Suppressor macrophage treated with lipopolysaccharide for 1 hour (primary cell): ENCODE measurements around the gene TUBGCP6.
A peak's percentile ranks its signal among the peaks of the same experiment; 100 is the strongest.

ENCODE experiments used
- DNase-seq, 3 donors: peaks; one replicate each; pipeline ENCODE4 v3.0.0-alpha.2; 2020 to 2022

The TUBGCP6 gene

DNA sequence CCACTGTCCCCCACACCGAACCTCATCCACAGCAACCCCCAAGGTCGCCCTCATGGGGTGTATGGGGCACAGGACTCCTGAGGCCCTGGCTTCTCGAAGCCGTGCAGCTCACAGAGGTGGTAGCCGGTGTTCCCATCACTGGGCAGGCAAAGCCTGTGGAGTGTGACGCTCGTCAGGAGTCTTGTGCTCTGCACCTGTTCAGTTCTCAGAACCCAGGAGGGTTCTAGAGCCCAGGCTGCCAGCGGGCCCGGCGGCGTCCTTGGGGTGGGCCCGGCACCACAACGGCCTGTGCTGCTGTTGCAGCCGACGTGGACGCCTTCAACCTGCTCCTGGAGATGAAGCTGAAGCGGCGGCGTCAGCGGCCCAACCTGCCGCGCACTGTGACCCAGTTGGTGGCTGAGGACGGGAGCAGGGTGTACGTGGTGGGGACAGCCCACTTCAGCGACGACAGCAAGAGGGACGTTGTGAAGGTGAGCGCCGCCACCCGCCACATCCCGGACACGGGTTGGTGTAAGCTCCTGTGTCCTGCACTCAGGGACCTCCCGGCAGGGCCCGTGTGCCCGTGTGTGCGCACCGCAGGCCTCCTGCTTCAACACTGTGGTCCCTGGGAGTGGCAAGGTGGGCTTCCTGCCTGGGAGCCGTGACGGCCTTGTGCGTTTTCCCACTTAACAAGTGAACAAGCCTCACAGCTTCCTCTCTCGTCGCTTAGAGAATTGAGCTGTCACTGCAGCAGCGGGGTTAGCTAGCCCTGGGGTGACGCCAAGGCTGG, 50.6 kb downstream of the TUBGCP6 start:
- DNase-seq = no peak

DNA sequence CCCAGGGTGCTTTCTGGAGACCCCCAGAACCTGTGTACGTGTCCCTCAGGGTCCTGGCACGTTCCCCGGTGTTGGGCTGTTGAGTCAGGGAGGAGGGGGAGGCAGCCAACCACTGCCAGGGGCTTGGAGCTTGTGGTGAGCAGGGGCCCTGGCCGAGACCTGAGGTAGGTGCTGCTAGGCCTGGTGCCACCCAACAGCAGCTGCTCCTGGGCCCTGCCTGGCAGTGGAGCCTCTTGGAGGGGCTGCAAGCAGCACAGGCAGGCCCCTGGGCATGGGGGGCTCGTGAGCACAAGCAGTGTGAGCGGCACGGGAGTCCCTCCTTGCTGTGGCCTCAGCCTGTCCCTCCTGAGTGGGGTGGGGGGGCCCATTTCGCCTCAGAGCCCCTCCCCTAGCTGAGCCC, 51.2 kb downstream of the TUBGCP6 start:
- no peak for DNase-seq

DNA sequence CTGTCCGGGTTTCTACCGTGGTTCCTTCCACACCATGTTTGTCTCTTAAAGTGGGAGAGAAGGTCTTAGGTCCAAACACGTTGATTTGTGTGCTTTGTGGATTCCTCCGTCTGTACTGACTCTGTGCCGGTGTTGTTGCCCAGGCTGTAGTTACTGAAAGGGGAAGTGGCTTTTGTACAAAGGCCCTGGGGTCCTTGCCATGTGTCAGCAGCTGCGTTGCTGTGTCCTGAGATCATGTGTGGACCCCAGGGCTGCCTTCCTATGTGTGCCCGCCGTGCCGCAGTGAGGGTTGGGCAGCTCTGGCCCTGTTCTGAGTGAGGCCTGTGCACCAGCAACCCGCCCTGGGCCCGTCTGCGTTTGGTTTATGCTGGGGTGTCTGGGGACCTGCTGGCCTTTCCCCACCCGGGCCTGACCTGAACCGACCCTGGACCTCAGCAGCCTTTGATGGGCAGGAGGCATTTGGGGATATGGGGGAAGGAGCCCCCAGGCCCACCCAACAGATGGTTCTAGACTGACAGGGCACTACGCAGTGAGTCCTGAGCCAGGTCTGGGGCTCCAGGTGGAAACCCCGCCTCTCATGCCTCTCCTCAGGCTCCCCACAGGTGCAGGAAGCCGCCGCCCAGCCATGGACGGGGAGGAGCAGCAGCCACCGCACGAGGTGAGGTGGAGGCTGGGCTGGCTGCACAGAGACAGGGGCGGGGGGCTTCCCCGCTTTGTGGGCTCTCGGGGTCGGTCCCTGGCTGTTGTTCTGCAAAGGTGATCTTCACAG, 52.2 kb downstream of the TUBGCP6 start:
- peak in 1 of 3 donors; percentile 35 for DNase-seq

DNA sequence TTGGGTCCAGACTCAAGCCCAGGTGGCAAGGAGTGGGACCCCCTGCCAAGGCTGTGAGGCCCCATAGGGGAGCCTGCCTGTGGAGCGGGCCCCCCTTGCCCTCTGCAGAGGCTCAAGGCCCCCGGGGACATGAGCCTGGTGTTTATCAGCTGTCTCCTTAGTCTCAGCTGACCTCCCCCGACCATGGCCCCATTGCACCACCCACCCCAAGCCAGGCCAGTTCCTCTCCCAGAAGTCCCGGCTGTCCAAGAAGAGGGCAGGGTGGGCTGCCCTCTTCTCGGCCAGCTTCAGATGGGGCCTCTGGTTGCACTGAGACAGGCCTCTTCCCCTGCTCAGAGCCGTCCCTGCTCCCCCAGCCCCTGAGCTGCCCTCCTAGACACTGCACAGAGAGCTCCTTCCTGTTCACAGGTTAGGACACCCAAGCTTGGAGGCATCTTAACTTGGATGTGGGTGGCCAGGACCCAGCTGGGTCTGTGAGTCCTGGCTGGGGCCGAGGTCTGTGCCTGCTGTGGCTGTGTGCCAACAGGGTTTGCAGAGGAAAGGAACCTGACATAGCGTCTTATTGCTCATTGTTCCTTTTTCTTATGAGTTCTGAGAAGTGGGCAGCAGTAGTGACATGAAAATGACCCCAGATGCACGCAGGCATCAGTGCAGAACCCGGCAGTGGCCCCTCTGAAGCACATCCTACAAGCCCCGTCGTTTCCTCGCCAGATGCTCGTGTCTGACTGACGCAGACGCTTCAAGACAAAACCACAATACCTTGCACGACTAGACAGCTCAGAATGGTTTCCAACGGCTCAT, 53.7 kb downstream of the TUBGCP6 start:
- peak; percentile 72 to 88 (median 75) for DNase-seq

DNA sequence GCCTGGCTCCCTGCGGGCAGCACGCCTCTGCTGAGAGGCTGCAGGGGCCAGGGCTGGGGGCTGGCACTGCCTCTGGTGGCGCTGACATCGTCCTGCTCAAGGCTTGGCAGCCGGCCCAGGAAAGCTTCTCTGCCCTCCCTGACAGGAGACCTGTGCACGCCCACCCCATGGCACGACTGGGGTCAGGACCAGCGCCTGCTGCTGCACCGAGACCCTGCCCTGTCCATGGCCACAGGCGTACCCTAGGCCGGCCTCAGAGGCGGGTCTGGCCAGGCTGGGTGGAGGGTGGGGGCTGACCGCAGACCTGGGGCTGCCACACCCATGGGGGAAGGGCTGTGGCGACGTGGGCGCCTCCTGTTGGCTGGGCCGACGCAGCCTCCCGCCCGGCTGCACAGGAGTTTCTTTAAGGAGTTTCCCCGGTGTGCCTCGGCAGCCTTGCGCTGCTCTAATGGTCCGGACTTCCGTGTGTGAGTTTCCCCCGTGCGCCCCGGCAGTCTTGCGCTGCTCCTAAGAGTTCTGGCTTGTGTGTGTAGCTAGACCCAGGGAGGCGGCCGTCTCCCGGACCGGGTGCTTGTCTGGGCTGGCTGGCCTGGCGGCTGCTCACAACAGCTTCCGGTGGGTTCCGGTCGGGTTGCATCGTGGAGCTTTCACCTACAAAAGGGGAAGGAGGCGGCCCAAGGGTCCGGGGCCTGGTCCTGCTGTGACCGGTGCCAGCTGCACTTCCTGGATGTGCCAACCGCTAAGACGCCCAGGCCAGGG, 54.5 kb downstream of the TUBGCP6 start:
- peak; percentile 84 to 91 (median 86) for DNase-seq

DNA sequence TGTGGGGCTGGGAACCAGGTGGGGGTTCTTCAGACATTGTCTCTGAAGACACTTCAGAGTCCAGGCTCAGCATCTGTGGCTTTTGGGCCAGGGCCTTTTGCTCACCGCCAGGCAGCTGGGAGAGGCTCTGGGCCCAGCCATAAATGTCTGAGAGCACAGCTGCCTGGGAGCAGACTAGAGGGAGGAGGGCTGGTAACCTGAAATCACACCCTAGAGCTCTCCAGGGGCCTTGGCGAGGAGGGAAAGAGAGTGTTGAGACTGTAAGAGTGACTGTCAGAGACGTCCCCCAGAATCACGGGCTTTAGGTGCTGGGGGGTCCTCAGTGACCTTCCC, 55.0 kb downstream of the TUBGCP6 start:
- DNase-seq = no peak

DNA sequence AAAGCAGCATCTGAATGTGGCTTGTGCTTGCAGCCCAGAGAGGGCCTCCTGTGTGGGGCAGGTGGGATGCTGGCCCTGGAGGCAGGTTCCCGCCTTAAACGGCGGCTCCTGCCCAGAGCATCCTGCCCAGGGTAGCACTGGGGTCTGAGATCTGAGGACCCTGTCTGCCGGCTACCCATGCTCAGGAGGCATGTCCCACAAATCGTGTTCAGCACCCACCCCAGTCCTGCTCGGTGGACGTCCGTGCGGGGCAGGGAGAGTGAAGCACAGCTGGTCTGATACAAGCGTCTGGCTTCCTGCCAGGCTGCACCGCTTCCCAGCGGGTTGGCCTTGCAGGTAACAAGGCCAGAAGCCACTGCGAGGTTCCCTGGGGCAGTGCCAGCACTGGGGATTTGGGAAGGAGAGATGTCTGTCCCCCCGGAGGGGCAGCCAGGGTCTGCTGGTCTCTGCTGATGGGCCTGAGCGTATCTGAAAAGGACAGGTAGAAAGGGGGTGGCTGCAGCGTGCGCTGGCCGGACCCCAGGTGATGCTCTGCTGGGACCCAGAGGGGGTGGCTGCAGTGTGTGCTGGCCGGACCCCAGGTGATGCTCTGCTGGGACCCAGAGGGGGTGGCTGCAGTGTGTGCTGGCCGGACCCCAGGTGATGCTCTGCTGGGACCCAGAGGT, 55.5 kb downstream of the TUBGCP6 start:
- no peak for DNase-seq

DNA sequence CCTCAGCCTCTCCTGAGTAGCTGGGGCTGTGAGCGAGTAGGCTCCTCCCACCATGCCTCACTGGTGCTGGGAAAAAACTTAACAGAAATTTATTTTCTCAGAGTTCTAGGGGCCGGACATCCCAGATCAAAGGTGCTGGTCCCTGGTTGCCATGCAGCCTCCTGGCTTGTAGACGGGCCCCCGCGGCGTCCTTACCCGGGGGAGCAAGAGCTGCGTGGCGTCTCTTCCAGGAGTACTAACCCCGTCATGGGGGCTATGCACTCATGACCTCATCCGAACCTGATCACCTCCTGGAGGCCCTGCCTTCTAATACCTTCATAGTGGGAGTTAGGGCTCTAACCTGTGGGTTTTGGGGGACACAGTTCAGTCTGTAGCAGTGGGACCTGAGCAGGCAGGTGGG, 56.5 kb downstream of the TUBGCP6 start:
- no peak for DNase-seq

DNA sequence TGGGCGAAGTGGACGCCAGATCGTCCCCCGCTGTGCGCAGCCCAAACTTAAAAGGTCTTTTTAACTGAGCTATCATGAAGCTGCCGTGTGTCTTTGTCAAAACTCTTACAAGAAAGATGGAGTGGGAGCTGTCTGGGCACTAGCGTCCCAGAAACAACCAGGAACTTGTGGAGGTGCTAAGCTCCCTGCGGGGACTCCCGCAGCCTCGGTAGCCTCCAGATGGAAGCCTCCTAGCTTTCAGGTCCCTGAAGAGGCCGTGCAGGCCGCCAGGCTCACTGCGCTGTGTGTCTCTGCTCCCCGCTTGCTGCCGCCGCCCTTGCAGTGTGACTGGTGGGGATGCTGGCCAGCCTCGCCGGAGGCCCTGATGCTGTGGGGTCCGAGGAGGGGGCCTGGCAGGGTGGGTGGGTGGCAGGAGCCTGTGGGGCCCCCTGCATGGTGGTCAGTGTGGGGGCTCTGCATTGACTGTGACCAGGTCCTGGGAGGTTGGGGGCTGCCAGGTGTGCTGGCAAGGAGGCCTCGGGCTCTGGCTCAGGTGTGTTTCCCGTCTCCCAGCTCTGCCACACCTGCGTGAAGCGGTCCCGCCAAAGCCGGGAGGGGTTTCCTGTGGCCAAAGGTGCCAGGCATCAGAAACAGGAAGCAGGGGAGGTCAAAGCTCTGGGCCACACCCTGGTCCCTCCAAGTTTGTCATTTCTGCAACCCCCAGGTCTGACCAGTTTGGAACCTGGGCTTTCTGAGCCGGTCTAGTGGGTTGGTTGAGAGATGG, 57.9 kb downstream of the TUBGCP6 start:
- peak in 1 of 3 donors; percentile 40 for DNase-seq

DNA sequence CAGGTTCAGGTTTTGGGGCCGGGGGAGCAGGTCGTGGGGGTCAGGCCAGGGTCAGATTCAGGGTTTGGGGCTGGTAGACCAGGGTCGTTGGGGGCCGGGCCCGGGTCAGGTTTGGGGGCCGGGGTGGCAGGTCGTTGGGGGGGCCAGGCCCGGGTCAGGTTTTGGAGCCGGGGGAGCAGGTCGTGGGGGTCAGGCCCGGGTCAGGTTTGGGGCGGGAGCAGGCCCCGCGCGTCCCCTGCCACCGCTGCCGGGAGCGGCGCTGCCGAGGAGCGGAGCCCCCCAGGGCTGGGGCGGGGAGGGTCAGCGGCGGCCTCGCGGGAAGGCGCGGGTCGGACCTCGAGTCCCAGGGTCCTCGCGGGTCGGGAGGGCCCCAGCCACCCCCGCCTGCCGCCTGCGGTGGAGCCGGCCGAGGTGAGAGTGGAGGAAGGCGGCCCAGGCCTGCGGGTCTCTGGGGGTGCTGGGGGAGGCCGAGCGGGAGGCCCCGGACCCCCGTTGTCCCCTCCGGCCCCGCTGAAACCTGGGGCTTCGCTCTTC, 58.6 kb downstream of the TUBGCP6 start:
- no peak for DNase-seq

DNA sequence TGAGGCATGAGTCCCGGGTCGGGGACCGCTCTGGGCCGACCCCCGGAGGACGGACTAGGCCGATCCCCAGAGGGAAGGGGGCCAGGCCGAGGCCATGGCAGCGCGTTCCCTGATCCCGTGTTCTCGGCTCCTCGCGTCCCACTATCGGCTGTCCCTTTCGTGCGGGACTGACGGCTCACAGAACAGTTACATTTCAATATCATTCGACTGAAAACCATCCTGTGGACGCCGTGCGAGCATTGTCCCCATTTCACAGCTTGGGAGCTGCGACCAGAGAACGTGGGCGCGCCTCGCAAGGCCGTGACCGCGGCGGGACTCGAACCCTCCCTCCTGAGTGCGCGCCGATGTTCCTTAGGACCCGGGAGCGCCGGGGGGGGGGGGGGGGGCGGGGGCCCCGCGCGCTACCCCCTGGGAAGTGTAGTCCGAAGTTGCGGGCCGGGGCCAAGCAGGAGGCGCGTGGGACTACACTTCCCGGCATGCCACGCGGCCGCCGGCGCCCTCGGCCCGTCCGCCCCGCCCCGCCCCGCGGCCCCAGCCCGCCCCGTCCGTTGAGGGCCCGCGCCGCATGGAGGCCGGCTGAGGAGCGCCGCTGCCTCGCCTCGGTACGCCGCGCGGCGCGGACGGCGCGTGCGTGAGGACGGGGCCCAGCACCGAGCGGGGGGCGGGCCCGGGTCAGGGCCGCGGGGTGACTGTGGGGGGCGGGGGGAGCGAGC, 59.3 kb downstream of the TUBGCP6 start, which contains the start of gene TRABD:
TSS of gene TRABD (plus strand) at position 539 of the 713 bp plus-strand sequence. CDS start 7,148 bp downstream, outside the sequence.
- DNase-seq = peak; percentile 92 to 98 (median 96)

DNA sequence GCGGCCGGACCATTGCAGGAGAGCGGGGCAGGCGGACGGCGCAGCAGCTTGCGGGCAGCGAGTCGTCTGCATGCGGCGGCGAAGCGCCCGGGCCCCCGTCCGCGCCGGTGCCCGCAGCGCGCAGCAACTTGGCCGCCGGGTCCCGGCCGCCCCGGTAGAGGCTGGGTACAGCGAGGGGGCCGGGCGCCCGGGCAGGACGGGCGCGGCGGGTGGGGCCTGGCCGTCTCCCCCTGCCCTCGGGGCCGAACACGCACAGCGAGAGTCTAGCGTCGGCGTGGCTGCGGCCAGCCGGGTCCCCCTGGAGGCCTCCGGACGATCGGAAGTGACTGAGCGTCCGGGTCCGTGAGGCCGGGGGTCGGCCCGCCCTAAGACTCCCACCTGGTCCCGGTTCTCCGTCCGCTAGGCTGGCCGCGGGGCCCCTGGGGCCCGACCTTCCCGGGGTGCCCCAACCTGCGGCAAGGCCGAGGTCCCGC, 59.9 kb downstream of the TUBGCP6 start:
- DNase-seq = no peak

DNA sequence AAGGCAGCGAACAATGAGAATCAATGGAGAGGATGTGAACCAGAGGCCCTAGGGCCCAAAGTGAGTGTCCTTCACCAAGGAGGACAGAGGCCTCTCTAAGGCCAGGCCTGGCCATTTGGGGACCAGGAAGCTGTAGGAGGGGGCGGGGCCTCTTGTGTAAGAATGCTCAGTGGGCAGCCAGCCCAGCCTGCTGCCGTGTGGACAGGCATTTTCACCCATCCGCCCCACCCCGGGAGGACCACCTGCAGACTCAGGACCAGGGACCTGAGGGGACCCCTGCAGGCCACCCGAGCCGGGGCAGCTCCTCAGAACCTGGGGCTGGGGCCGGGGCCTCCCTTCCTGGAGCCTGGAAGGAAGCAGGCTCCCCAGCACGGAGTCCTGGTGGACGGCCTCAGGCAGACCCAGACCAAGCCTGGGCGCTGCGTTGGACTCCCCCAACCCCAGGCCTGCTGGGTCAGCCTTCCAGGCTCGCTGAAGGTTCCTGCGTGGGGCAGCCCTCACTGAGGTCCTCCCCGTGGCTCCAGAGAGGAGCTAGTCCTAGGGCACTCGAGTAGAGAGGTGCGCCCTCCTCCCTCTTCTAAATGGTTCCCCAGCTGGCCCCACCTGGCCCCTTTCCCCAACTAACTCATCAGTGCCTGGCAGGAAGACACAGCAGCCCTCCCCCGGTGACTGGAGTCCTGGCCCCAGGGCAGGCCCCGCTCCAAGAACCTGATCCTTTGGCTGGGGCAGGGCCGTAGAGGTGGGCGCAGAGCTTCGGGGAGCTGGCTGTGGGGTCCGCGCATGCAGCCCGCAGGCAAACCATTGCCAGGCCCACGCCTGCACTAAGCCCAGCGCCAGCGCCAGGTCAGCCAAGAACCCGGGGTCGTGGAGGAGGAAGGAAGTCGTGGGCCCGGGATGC, 60.6 kb downstream of the TUBGCP6 start:
- DNase-seq = peak; percentile 47 to 79 (median 64)

DNA sequence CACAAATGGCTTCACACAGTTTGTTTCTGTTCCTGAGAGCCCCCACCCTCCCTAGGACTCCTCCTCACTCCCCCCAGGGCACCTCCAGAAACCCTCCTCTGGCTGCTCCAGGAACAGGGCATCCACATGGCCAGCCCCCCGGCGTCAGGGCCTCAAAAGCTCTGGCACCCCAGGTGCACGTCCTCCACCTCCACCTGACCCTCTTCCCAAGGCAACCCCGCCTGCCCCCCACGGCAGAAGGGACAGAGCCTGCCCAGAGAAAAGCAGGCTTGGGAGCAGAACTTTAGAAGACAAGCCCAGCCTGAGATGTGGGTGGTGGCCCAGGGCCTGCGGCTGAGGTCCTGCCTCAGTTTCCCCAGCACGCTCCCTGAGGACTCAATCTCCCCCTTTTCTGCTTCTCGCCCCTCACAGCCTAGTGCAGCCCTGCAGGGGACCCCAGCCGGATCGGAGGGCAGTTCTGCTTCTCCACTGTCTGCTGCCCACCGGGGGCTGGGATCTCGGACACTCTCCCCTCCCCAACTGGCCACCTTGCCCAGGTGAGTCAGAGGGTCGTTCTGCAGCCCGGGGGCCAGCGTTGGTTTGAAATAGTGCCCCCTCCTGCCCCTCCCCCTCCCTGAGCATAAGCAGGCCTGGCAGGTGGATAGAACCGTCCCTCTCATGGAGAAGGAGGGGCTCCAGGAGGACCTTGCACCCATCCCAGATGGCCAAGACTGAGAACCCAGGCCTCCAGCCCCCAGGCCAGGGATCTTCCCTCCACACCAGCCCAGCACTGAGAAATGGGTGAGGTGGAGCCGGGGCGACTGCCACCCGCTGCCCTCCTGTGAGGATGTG, 61.5 kb downstream of the TUBGCP6 start:
- no peak for DNase-seq

DNA sequence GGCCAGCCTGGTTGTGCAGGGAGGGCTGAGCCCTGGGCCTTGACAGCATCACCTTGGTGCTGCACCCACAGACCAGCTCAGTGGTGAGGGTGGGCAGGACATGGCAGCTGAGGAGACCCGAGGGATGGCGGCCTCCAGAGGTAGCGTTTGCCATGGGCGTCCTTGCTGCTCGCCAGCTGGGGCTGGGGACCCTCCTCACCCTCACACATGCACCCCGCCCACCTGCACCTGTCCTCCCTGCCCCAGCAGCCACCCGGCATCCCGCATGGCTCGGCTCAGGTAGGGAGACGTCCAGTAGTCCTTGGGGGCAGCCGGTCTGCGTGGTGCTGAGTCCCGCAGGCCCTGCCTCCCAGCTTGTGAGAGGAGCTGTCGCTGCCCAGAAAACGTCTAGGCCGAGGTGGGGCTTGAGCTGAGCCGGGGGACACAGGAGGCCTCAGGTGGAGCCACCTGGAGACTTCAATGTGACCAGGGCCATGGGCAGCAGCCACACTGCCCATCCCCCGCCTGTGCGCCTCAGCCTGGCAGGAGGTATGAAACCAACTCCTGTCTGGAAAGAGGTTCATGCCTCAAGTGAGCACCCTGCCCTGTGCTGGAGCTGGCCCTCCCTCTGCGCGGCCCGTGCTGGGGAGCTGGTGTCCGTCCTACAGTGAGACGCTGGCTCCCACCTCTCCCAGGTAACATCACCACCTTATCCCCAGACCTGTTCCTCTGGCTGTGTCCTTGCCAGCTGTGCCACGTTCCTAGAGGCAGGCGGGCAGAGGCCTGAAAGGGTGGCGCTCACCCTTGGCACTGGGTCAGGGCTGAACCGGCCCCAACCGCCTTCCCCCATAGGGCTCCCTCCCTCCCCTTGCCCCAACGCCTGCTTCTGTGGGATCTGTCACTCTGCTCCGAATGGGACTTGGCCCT, 62.4 kb downstream of the TUBGCP6 start:
- no peak for DNase-seq

DNA sequence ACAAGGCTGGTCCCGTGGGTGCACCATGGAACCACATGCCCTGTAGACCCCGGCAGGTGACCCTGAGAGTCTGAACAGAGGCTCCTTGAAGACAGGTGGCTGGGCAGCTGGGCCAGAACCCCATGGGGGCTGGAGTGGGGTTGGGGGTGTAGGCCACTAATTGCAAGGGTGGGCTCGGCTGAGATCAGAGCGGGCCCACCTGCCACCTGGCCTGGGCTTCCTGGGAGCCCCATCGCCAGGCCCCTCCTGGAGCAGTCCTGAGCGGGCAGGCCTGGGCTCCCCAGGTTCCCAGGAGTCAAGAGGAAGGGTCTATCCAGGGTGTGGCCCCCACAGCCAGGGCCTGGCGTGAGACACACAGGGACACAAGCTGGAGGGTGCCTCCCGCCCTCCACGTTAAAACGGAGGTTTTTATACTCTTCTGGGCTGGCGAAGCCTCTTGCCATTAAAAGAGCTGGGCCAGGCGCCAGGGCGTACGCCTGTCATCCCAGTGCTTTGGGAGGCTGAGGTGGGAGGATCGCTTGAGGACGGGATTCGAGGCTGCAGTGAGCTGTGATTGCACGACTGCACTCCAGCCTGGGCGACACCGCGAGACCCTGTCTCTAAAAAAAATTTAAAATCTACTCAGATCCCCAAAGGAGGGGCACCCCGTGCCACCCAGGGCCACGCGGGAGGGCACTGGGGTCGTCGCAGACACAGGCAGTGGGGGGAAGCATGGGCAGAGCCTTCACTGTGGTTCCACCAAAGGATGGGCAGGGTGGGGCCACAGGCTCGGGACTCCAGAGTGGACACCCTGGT, 63.9 kb downstream of the TUBGCP6 start:
- no peak for DNase-seq
